ENCODE results near the gene KCTD21.

DNA sequence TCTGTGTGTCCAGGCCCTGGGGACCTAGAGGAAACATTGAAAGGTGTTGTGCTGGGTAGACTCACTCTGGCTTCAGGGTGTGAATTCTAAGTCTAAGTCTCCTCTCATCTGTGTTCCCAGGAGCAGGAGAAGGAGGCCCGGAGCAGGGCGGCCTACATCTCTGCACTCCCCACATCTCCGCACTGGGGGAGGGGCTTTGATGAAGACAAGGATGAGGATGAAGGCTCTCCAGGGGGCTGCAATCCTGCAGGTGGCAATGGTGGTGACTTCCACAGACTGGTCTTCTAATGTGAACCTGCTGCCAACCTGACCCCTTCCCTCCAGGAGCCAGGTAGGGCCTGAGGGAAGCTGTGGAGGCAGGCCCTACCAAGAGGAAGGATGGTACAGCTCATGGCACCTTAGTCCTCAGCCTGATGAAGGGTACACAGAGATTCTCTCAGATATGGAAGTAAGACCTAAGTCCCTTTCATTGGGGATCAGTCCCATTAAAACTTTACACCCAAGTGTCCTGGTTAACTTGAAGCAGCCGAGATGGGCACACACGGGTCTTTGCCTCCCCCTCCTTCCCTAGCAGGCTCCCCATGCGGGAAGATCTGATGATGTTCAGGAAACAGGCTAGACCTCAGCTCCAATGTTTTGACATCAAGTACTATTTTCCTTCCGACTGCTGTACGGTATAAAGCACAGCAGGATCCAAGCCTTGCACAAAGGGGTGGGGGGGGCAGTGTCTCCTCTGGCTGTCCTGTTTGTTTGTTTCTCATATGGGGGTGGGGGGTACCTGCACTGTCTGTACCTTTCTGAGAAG, 25.3 kb upstream of the KCTD21 start:
- TF ChIP-seq ZFP3 (CRISPR knock-in tag; IDR thresholded peaks at IDR 0.05), result no peak
- no peak for TF ChIP-seq BACH2 (CRISPR knock-in tag; IDR thresholded peaks at IDR 0.05; ENCODE audit: borderline replicate concordance)
- TF ChIP-seq GLIS3 (CRISPR knock-in tag; IDR thresholded peaks at IDR 0.05), result no peak
- TF ChIP-seq ZC3H10 (CRISPR knock-in tag; IDR thresholded peaks at IDR 0.05), result no peak
- no peak for TF ChIP-seq ZFP30 (CRISPR knock-in tag; IDR thresholded peaks at IDR 0.05)
- TF ChIP-seq, protein P1, sequence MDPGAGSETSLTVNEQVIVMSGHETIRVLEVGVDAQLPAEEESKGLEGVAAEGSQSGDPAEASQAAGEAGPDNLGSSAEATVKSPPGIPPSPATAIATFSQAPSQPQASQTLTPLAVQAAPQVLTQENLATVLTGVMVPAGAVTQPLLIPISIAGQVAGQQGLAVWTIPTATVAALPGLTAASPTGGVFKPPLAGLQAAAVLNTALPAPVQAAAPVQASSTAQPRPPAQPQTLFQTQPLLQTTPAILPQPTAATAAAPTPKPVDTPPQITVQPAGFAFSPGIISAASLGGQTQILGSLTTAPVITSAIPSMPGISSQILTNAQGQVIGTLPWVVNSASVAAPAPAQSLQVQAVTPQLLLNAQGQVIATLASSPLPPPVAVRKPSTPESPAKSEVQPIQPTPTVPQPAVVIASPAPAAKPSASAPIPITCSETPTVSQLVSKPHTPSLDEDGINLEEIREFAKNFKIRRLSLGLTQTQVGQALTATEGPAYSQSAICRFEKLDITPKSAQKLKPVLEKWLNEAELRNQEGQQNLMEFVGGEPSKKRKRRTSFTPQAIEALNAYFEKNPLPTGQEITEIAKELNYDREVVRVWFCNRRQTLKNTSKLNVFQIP (CRISPR knock-in tag; IDR thresholded peaks at IDR 0.05; ENCODE audit: borderline replicate concordance, low read depth), result no peak
- no peak for TF ChIP-seq SNAI2 (CRISPR knock-in tag; IDR thresholded peaks at IDR 0.05)
- TF ChIP-seq, protein P2, sequence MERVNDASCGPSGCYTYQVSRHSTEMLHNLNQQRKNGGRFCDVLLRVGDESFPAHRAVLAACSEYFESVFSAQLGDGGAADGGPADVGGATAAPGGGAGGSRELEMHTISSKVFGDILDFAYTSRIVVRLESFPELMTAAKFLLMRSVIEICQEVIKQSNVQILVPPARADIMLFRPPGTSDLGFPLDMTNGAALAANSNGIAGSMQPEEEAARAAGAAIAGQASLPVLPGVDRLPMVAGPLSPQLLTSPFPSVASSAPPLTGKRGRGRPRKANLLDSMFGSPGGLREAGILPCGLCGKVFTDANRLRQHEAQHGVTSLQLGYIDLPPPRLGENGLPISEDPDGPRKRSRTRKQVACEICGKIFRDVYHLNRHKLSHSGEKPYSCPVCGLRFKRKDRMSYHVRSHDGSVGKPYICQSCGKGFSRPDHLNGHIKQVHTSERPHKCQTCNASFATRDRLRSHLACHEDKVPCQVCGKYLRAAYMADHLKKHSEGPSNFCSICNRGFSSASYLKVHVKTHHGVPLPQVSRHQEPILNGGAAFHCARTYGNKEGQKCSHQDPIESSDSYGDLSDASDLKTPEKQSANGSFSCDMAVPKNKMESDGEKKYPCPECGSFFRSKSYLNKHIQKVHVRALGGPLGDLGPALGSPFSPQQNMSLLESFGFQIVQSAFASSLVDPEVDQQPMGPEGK (CRISPR knock-in tag; IDR thresholded peaks at IDR 0.05; ENCODE audit: borderline replicate concordance), result no peak
- TF ChIP-seq ISL1 (CRISPR knock-in tag; IDR thresholded peaks at IDR 0.05), result no peak

All from SK-N-SH treated with all-trans-retinoic acid at 6 μM for 48 hours (cell line).